Hepatocyte (in vitro differentiated cells): ENCODE results near the gene DVL2. TPM values are rescaled to one million over a fixed set of nuclear protein-coding genes. Genes with fewer than 3 reads are reported as not detected.

ENCODE experiments used
- DNase-seq: peaks from one replicate; pipeline ENCODE4 v3.0.0-alpha.2; 2016; ENCODE audit warnings: low spot score
- H2AFZ ChIP-seq: fragments of 200-600 bp; sonication (generic); 2 replicates; pipeline ENCODE4 v1.6.0; 2016; ENCODE audit warnings: antibody characterized with exemption, mild to moderate bottlenecking
- H3K27ac ChIP-seq: fragments of 200-600 bp; sonication (generic); 2 replicates; pipeline ENCODE4 v1.5.1; 2016; ENCODE audit warnings: mild to moderate bottlenecking
- H3K27me3 ChIP-seq: fragments of 200-600 bp; sonication (generic); 2 replicates; pipeline ENCODE4 v1.6.1; 2016
- H3K36me3 ChIP-seq: fragments of 200-600 bp; sonication (generic); replicated peaks from 2 replicates; pipeline ENCODE4 v1.5.1; 2016; ENCODE audit warnings: low read depth; ENCODE audit not compliant: insufficient read depth
- H3K4me1 ChIP-seq: fragments of 200-600 bp; sonication (generic); 2 replicates; pipeline ENCODE4 v1.5.1; 2016; ENCODE audit warnings: mild to moderate bottlenecking, moderate library complexity; ENCODE audit not compliant: insufficient read depth
- H3K4me2 ChIP-seq: fragments of 200-600 bp; sonication (generic); 2 replicates; pipeline ENCODE4 v1.6.0; 2016
- H3K4me3 ChIP-seq: fragments of 200-600 bp; sonication (generic); 2 replicates; pipeline ENCODE4 v1.5.1; 2016; ENCODE audit warnings: mild to moderate bottlenecking
- H3K79me2 ChIP-seq: fragments of 200-600 bp; sonication (generic); 2 replicates; pipeline ENCODE4 v1.6.0; 2017; ENCODE audit warnings: mild to moderate bottlenecking
- H3K9me2 ChIP-seq: fragments of 200-600 bp; sonication (generic); replicated peaks from 2 replicates; pipeline ENCODE4 v1.6.0; 2017; ENCODE audit warnings: mild to moderate bottlenecking; ENCODE audit not compliant: insufficient read depth
- H3K9me3 ChIP-seq: fragments of 200-600 bp; sonication (generic); 2 replicates; pipeline ENCODE4 v1.5.1; 2016; ENCODE audit warnings: low read depth, mild to moderate bottlenecking
- H4K20me1 ChIP-seq: fragments of 200-600 bp; sonication (generic); 2 replicates; pipeline ENCODE4 v1.6.0; 2016; ENCODE audit warnings: mild to moderate bottlenecking; ENCODE audit not compliant: insufficient read depth, poor library complexity, severe bottlenecking
- CTCF ChIP-seq: fragments of 200-600 bp; sonication (generic); IDR thresholded peaks from 2 replicates; pipeline ENCODE4 v1.5.1; 2016; ENCODE audit warnings: antibody characterized with exemption, mild to moderate bottlenecking; ENCODE audit not compliant: poor library complexity
- EZH2 ChIP-seq: fragments of 200-600 bp; sonication (generic); IDR thresholded peaks from 2 replicates; pipeline ENCODE4 v1.6.1; 2016; ENCODE audit warnings: antibody characterized with exemption, mild to moderate bottlenecking, borderline replicate concordance
- EZH2phosphoT487 ChIP-seq: fragments of 200-600 bp; sonication (generic); IDR thresholded peaks from one replicate; pipeline ENCODE4 v1.6.1; 2018; ENCODE audit warnings: antibody characterized with exemption, mild to moderate bottlenecking, low read depth, moderate library complexity; ENCODE audit not compliant: unreplicated experiment, severe bottlenecking
- WGBS: methylation state at CpG from one replicate; pipeline ENCODE4 v1.1.6; 2016; ENCODE audit warnings: low lambda C conversion rate; ENCODE audit errors: missing lambda C conversion rate; 5-methylcytosine and 5-hydroxymethylcytosine counted together
- polyA plus RNA-seq: library from polyadenylated mRNA; unstranded; fragments of >200 nt; fragmentation: Nextera tagmentation; extraction: Ambion mirVana; gene quantifications from 2 replicates; pipeline ENCODE4 v1.2.1, GENCODE V29; 2016
- total RNA-seq: library from RNA; depleted of rRNA; stranded (reverse); fragments of >200 nt; gene quantifications from 2 replicates; pipeline ENCODE4 v1.2.3, GENCODE V29; 2014

Gene DVL2
- total and polyA plus RNA-seq, 2 experiments from 2014 or later: 62.1 to 74.7 TPM

GRCh38 chr17:7219229-7219811 lies 15.0 kb downstream of the DVL2 start:
- Histone ChIP-seq H4K20me1 (no peaks in the 10 kb centered on the region), H3K4me1 (peaks cover 39% of the 10 kb centered on the region), H3K4me2 (peak overlapping the region; percentile 80), H2AFZ (peak overlapping the region; percentile 54), H3K4me3 (no peak overlapping the region), H3K79me2 (peaks cover 38% of the 10 kb centered on the region), H3K27ac (peak overlapping the region; percentile 99), H3K9me3 (no peaks in the 10 kb centered on the region), H3K27me3 (no peaks in the 10 kb centered on the region), H3K9me2 (no peaks in the 10 kb centered on the region), H3K36me3 (no peaks in the 10 kb centered on the region)
- no peak for TF ChIP-seq EZH2
- TF ChIP-seq EZH2phosphoT487: no peak
- no peak for DNase-seq
- WGBS: 20% methylated on average over 12 of the region's 12 CpGs

- Histone ChIP-seq H4K20me1 (no peaks in the 10 kb centered on the region), H3K4me2 (peak overlapping the region; percentile 80), H3K36me3 (no peaks in the 10 kb centered on the region), H3K27me3 (no peaks in the 10 kb centered on the region), H3K9me2 (no peaks in the 10 kb centered on the region), H2AFZ (no peak overlapping the region), H3K9me3 (no peaks in the 10 kb centered on the region), H3K4me3 (no peak overlapping the region), H3K27ac (peak overlapping the region; percentile 99), H3K4me1 (peaks cover 39% of the 10 kb centered on the region), H3K79me2 (peaks cover 39% of the 10 kb centered on the region)
- 39% methylated on average over 6 of the region's 6 CpGs for WGBS
- no peak for DNase-seq
- no peak for TF ChIP-seq EZH2
- no peak for TF ChIP-seq EZH2phosphoT487
- TF ChIP-seq CTCF: no peak
Measured at GRCh38 chr17:7218758-7219157, 15.6 kb downstream of the DVL2 start.

- peak overlapping the region; percentile 80 for H3K4me2 ChIP-seq
- 64% methylated on average over 6 of the region's 6 CpGs for WGBS
- peak overlapping the region; percentile 61 for H3K4me3 ChIP-seq
- peak overlapping the region; percentile 51 for H2AFZ ChIP-seq
- H3K9me2 ChIP-seq: no peaks in the 10 kb centered on the region
- H3K36me3 ChIP-seq: no peaks in the 10 kb centered on the region
- H3K4me1 ChIP-seq: peaks cover 42% of the 10 kb centered on the region
- H3K27me3 ChIP-seq: no peaks in the 10 kb centered on the region
- DNase-seq: no peak
- peak overlapping the region; percentile 99 for H3K27ac ChIP-seq
- TF ChIP-seq EZH2phosphoT487 (no peak), CTCF (no peak), EZH2 (no peak)
- peaks cover 45% of the 10 kb centered on the region for H3K79me2 ChIP-seq
- no peaks in the 10 kb centered on the region for H4K20me1 ChIP-seq
- no peaks in the 10 kb centered on the region for H3K9me3 ChIP-seq
Measured at GRCh38 chr17:7218166-7218565, 16.2 kb downstream of the DVL2 start.

GRCh38 chr17:7217113-7217987 lies 17.0 kb downstream of the DVL2 start:
- TF ChIP-seq EZH2phosphoT487 (no peak), CTCF (no peak), EZH2 (no peak)
- peak overlapping the region; percentile 61 for H3K4me3 ChIP-seq
- H3K9me3 ChIP-seq: no peaks in the 10 kb centered on the region
- peak overlapping the region; percentile 51 for H2AFZ ChIP-seq
- H4K20me1 ChIP-seq: peaks cover 4% of the 10 kb centered on the region
- H3K4me1 ChIP-seq: peaks cover 42% of the 10 kb centered on the region
- peaks cover 53% of the 10 kb centered on the region for H3K79me2 ChIP-seq
- peak overlapping the region; percentile 80 for H3K4me2 ChIP-seq
- H3K9me2 ChIP-seq: no peaks in the 10 kb centered on the region
- H3K27me3 ChIP-seq: no peaks in the 10 kb centered on the region
- H3K36me3 ChIP-seq: no peaks in the 10 kb centered on the region
- peak overlapping the region; percentile 99 for H3K27ac ChIP-seq
- 3% methylated on average over 21 of the region's 32 CpGs for WGBS
- peak; percentile 86 for DNase-seq
